HG03103 (cell line): ENCODE measurements around the gene SFMBT2.
A peak's percentile ranks its signal among the peaks of the same experiment; 100 is the strongest.

Experiments
- ATAC-seq: cut with Tn5 transposase; IDR thresholded peaks from one replicate; pipeline ENCODE4 v1.9.1; 2021; ENCODE audit warnings: low read depth; ENCODE audit not compliant: unreplicated experiment

SFMBT2 gene

DNA sequence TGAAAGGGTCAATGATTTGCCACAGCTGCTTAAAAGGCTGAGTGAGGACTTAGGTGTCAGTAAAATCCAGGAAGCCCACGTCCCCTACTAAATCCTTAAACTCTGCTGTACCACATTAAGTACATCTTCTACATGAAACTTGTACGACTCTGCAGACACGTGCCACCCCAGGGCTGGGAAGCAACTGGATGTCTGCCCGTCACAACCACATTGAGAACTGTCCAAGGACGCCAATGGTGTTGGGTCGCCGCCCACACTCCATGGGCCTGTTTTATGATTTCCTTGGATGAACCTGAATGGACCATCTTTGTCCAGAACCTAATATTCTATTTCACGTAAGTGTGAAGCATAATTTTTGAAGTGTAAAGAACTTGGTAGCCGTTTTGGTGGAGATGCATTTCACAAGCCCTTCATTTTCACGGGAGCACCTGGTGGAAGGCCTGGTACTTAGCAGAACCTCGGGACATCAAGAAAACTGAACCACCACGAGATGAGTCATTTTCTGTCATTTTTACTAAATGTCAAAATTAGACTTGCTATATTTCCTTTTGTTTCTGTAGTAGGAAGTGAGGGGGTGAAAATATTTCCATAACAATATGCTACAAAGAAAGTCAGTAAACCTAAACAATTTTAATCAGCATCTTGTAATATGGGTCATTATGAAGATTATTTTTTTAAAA is 134.9 kb downstream of the SFMBT2 start:
- ATAC-seq, result no peak

- no peak for ATAC-seq
Observed at GRCh38 chr10:7274293-7274692, 136.5 kb downstream of the SFMBT2 start.

DNA sequence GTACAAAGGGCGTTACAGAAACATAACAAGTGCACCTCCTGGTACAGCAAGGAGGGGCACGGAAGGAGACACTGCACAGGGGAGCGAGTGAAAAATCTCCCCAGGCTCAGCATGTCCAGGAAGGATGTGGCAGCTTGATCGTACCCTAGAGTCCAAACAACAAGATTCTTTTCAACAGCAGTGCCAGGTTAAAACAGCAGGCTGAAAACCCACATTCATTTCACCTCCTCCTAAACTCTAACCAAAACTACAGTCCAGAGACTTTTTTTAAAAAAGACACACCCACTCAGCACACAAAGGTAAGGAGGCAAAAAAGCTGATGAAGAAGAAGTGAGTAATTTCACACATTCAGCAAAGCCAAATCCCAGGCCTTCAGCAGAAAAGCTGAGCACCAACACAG is 138.8 kb downstream of the SFMBT2 start:
- no peak for ATAC-seq

- ATAC-seq, result no peak
Observed at GRCh38 chr10:7269988-7270387, 140.8 kb downstream of the SFMBT2 start.

DNA sequence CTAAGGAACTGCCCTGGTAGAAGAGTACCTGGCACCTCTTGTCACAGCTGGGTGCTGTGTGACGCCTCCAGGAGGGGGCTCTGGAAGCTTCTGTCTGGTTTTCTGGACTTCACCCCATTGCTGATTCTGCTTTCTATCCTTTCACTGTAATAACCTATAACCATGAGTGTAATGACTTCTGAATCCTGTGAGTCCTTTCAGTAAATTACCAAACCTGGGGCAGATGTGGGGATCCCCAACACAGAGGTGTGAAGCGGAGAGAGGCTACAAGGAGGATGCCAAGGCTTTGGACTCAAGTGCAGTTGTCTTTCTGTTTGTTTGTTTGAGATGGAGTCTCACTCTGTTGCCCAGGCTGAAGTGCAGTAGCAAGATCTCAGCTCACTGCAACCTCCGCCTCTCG is 143.7 kb downstream of the SFMBT2 start:
- ATAC-seq, result no peak

GRCh38 chr10:7265396-7266123 is 145.3 kb downstream of the SFMBT2 start:
- no peak for ATAC-seq

GRCh38 chr10:7264313-7264756 is 146.5 kb downstream of the SFMBT2 start:
- ATAC-seq, result no peak

DNA sequence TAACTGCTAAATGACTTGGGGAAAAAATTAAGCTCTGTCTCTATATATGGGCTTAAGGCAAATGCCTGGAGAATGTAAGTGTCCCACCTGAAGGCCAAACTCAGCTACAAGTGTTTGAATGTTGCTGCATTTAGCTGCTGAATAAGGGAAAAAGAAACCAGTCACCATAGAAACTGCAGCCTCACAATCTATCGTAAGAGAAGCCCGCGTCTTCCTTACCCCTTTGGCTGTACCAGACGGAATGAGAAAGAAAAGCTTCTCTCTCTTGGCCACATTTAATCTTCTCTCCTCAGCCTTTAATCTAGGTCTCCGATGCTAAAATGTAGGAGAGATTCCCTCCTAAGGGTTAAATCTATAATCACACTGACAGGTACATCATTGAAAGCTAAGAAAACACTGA is 147.2 kb downstream of the SFMBT2 start:
- ATAC-seq, result no peak

DNA sequence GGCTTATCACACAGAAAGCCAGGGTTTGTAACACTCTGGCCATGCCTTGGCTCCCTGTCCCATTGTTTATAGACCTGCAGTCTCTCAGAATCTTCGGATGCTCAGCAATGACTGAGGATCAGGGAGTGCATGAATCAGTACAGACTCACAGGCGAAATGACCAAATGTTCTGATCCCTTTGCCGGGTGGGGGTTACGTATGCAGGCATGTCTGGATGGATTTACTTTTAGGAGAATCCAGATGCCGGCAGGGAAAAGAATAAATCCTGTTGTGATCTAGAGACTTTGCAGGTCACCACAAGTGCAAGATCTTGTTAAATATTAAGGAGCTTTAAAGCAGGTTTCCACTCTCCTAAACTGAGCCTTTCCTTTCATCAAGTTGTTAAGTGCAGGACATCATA is 149.5 kb downstream of the SFMBT2 start:
- no peak for ATAC-seq

GRCh38 chr10:7260912-7261311 is 149.9 kb downstream of the SFMBT2 start:
- ATAC-seq, result no peak

DNA sequence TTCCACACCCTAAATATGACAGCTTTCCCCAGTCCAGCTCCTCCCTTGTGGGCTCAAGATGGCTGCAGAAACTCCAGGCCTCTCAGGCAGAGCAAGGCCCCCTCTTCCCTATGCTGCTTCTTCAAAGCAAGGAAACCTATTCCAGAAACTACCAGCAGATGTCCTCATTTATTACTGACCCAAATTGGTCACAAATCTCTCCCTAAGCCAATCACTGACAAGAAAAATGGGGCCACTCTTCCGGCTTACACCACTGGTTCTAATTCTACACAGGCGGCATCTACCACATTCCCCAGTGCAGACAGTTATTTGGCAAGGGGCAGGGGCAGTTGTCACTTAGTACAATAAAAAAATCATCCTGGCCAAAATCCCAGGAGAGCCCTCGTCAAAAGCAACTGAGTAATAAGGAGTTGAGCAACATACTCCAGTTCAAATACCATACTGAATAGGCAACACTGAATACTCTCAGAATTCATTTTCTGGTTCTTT is 150.4 kb downstream of the SFMBT2 start:
- ATAC-seq, result peak; percentile 63

DNA sequence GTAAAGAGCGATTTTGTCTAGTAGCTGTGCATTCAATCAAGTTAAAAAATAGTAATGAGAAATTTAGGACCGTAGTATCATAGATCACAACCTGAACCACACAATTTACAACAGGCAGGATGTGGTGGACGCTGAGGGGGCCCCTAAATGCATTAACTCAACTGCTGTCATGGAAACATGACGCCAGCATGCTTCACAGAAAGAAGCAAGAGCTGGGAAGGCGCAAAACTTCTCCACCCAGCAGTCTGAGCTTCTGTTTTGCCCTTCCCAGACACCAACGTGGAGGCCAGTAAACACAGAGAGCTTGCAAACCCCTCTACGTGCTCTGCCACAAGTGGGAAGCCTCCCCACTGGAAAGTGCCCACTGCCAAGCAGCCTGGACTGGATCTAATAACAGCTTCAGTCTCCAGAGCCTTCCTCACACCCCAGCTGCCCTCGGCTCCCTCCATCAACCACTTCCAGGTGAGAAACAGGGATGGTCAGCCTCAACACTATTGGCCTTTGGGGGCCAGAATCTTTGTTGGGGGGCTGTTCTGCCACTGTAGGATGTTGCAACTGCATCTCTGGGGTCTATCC is 151.8 kb downstream of the SFMBT2 start:
- ATAC-seq, result peak; percentile 48

- no peak for ATAC-seq
Observed at GRCh38 chr10:7255517-7255916, 155.3 kb downstream of the SFMBT2 start.

- no peak for ATAC-seq
Observed at GRCh38 chr10:7251696-7252465, 159.0 kb downstream of the SFMBT2 start.

- ATAC-seq, result no peak
Observed at GRCh38 chr10:7250236-7250635, 160.6 kb downstream of the SFMBT2 start.

DNA sequence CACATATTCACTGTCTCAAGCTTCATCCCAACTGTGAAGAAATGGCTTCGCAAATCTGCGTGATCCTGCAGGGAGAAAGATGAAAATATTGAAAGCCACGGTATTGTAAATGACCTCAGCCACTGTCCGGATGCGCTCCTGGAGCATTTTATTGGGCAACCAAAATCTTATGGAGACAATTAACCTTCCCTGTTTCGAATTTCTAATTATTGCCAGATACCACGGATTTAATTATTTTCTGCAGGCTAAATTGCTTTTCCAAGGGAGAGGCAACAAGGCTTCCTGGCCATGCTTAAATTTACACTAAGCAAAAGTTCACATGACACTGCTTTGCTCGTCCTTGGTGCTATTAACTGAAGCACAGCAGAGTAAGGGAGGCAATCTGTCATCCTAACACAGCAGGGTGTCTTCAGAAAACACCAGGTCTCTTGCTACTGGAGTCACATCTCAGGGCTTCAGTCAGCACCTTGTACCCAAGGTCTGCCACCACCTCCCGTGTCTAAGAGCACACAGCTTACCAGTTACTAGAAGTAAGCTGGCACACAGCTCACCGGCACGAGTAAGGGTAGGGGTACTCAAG is 162.2 kb downstream of the SFMBT2 start:
- ATAC-seq, result no peak

- ATAC-seq, result no peak
Observed at GRCh38 chr10:7248148-7248547, 162.7 kb downstream of the SFMBT2 start.

- ATAC-seq, result no peak
Observed at GRCh38 chr10:7245505-7245904, 165.3 kb downstream of the SFMBT2 start.

DNA sequence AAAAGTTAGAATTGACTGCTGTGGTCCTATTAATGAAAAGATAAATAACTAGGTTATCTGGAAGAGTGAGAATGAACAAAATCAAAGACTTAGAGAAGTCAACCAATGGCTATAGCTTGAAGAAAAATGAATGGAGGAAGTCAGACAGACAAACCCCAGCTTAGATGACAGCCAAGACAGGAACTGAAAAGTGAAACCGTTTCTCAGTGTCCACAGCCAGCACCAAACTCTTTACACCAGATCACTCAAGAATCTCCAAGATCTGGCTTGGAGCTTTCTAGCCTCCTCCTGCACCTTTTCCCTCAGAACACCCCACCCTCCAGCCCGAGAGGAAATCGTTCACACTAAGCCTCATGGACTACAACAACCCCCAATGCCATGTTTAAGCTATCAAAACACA is 167.0 kb downstream of the SFMBT2 start:
- peak; percentile 84 for ATAC-seq

GRCh38 chr10:7243139-7243538 is 167.7 kb downstream of the SFMBT2 start:
- ATAC-seq, result no peak
